Effector CD4-positive, alpha-beta T cell (primary cell): ENCODE data around the gene SLPI.

Experiments used
- DNase-seq: peaks from one replicate; pipeline ENCODE4 v3.0.0-alpha.2; 2020

The SLPI gene

DNA sequence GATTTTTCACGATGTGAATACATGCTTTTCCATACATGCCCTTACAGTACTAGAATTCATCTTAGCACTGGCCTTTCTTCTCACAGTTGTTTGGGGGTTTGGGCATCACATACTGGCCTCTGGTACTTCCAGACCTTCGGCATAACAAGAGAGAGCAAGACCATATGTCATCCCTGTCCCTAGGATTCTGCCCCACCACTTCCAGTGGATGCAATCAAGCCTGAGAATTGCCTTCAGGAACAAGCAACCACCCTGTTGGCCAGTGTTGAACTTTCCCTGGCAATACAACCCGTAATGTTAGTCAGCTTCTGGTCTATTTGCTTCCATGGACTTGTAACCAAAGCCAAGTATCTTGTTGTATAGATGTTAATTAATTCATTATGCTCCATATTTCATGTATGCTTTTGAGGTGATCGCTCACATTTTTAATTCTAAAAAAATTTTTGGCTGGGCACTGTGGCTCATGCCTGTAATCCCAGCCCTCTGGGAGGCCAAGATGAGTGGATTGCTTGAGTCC is 15.4 kb upstream of the SLPI start:
- DNase-seq, result no peak

DNA sequence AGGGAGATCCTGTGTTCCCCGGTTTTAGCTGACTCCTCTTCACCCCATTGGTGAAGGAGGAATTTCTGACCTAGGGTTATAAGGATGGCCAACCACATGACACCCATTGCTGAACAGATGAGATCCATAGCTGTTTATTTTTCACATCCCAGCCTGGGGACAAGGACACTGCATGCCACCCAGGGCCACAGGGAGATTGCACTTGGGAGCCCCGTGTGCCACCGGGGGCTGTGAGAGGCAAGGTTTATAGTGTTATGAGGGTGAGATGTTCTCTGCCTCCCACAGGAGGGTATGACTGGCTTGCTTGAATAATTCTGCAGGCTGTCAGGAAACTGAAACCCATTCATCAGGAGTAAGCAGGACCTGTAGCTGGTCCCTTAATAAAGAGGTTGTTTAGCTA is 14.7 kb upstream of the SLPI start:
- no peak for DNase-seq

DNA sequence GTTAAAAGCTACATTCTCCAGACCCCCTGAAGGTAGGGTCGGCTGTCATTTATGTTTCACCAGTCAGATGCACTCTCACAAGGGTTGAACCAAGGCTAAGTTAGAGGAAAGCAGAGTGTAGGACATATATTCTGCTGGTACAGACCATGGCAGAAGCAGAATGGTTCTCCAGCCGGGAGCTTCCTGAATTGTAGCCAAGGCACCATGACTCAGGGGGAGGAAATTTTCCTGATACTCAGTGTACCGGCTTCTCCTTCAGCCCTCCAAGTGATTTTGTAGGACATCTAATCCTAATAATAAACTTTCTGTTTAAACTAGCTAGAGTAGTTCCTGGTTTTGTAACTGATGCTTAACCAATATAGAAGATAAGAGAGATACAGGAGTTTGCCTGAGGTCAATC is 14.2 kb upstream of the SLPI start:
- DNase-seq, result no peak

DNA sequence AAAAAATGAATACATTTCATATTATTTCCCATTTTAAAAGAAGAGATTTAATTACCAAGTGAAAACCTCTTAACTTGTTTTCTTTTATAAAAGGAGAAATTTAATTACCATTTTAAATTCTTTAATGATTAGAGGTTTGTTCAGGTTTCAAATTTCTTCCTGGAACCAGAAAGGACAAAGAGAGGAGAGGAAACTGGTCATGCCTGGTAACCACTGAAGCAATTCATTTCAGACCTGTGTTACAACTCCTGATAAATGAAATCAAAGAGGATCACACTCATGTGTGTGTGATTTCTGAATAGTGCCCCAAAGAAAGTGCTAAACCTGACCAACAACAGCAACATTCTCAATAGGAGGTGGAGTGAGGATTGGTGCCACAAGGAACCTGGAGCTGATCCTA is 12.6 kb upstream of the SLPI start:
- no peak for DNase-seq

DNA sequence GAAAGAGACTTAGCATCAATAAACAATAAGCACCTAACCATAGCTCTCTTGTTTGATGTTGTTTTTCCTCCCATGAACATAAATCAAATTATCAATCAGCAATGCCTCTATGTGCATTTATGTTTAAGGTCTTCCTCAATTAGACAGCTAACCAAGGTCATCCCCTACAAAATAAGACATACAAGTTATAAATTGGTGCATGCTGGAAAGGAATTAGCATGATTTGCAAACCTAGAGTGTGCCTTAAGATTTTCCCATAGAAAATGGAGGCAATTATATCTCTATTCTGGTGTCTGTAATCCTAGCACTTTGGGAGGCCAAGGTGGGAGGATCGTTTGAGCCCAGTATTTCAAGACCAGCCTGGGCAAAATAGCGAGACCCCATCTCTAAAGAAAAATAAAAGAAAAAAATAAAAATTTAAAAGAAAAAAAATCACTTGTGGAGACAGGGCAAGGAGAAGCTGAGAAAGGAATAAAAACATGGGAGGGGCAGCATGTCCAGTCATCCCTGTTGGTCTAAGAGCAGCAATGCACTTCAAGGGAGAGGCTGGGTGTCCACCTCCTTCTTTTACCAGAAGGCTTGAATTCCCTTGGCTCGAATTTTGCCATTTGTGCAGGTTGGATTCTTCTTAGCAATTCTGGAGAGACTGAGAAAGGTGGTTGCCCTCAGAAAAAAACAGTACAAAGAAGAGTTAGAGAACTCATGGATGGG is 9.3 kb upstream of the SLPI start:
- no peak for DNase-seq

DNA sequence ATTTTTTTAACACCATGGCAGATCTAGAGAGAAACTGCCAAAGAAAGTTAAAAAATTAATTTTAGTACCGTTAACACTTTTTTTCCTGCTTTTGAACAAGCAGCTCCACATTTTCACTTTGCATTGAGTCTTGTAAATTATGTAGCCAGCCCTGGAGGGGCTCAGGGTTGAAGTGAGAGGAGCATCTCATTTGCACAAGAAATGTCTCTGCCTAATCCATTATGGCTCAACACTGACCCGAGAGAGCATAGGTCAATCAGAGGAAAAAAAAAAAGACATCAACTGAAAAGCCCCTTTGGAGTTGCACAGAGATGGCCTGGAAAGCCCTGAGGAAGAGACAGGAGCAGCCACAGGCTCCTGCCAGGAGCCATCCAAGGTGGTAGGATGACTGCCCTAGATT is 4.3 kb upstream of the SLPI start:
- no peak for DNase-seq

DNA sequence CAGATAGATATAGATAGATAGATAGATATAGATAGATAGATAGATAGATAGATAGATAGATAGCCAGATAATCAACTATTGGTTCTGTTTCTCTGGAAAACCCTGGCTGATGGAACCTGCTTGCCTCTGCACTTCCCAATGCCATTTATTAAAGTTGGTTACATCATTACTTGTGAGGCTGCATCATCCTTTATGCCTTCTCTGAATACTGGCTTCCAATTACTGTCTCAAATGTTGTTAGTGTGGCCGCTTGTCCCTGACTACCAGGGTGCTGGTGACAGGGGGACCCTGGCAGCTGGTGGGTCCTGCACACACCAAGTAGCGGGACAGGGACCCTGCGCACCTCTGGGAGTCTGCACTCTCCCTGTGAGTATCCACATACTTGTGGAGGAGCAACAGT is 3.9 kb upstream of the SLPI start:
- no peak for DNase-seq

DNA sequence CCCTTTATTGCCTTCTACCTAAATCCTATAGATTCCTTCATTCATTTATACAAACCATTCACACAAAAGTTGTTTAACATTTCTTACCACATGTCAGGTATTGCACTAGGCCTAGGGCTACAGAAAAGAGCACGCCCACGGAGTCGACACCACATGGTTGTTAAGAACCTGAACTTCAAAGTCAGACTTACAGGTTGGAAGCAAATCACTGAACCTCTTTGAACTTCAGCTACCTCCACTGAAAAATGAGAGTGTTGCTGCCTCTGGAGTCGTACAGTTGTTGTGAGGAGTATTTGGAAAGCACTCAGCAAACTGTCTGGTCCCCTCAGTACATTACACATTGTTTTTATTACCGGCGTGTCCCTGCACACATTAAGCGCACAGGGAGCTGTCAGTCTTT is 3.3 kb upstream of the SLPI start:
- DNase-seq, result no peak

GRCh38 chr20:45257161-45257560 is 2.8 kb upstream of the SLPI start:
- DNase-seq, result no peak

DNA sequence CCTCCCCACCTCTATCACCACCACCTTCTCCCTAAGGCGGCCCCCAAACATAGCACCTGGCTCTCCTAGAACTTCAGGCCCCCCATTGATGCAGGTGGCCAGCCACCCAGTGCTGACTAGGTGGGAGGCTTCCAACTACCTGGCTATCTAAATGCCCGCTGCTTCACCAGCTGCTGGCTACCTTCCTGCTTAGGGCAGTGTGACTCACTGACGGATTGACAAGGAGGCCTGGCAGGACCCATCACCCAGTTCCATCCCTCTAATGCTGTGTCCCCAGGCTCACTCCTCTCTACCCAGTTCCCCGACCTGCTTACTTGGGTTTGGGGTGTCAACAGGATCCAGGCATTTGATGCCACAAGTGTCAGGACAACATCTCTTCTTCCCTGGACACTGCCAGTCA is 1.1 kb downstream of the SLPI start:
- DNase-seq, result no peak

GRCh38 chr20:45251884-45252560 is 2.3 kb downstream of the SLPI start:
- no peak for DNase-seq

DNA sequence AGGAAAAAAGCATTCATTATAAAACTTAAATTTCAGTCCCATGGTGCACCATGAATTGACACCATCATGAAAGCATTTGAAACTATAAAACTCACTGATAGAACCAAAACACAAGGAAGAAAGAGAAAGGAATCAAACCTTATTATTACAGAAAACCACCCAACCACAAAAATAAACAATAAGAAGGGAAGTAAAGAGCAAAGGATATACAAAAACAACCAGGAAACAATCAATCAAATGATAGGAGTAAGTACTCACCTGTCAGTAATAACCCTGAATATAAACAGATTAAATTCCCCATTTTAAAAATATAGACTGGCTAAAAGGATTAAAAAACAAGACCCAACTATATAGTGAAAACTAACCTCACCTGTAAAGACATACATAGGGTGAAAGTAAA is 5.8 kb downstream of the SLPI start:
- DNase-seq, result no peak

DNA sequence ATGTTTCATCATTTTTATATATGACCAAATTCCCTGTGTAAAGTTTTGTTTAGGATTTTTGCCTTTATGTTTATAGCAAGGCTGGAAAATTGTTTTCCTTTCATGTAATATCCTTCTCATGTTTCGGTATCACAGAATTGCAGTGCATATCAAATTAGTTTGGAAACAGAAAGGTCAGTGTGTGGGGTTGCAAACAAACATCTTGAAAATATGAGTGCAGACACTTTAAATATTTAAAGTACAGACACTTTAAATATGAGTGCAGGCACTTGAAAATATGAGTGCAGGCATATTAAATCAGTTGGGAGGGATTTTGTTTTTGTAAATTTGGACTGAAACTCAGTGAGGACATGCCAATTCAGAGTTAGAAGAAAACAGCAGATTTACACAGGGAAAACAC is 6.5 kb downstream of the SLPI start:
- no peak for DNase-seq

GRCh38 chr20:45246109-45246508 is 8.3 kb downstream of the SLPI start:
- DNase-seq, result no peak

GRCh38 chr20:45238139-45238538 is 16.2 kb downstream of the SLPI start:
- DNase-seq, result no peak

- no peak for DNase-seq
Observed at GRCh38 chr20:45235995-45236394, 18.4 kb downstream of the SLPI start.

- DNase-seq, result no peak
Observed at GRCh38 chr20:45230631-45231030, 23.7 kb downstream of the SLPI start.

GRCh38 chr20:45229264-45230056 is 24.9 kb downstream of the SLPI start:
- DNase-seq, result no peak

DNA sequence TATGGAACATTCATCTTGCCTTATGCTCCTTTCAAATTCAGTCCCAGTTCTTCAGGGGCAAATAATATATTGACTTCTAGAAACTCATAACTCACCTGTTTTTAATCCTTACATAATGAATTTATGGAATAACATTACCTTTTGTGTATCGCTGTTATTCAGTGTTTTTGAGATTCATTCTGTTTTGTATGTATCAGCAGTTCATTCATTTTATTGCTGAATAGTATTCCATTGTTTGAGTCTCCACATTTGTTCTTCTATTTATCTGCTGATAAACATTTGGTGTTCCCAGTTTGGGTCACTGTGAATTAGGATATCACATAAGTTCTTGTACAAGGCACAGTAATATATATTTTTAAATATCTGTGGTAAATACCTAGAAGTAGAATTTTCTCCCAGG is 28.1 kb downstream of the SLPI start:
- no peak for DNase-seq

DNA sequence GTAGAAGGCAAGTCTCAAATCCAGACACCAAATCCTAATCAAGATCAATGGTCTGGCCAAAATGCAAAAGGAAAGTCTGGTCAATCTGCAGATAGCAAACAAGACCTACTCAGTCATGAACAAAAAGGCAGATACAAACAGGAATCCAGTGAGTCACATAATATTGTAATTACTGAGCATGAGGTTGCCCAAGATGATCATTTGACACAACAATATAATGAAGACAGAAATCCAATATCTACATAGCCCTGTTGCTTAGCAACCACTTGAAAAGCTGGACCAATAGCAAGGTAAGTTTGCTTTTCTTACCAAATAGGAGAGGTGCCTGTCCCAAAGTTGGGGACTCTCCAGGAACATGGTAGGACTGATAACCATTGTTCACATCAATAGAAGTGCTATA is 31.2 kb downstream of the SLPI start:
- no peak for DNase-seq

GRCh38 chr20:45221076-45221475 is 33.3 kb downstream of the SLPI start, which contains the start of gene SEMG2:
Gene SEMG2 (plus strand): TSS chr20:45221373. CDS start chr20:45221390, 17 bp downstream.
- DNase-seq, result no peak

- no peak for DNase-seq
Observed at GRCh38 chr20:45218636-45219035, 35.7 kb downstream of the SLPI start.

DNA sequence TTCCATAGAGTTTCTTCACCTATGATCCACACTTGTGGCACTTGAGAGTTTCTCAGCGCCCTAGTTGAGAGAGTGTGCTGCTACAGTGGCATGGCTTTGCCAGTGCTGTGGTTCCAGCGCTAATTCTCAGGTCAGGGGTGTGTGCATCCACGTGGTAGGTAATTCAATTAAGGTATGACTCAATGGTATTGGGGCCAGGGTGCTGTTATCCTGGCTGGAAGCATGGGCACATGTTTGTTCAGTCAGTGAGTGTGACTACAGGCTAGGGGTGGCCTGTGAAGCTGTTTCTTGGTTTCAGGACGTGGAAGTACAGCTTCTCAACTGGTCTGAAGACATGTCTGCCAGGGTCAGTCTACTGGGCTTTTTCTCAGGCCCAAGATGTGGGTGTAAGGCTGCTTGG is 36.2 kb downstream of the SLPI start:
- DNase-seq, result no peak

DNA sequence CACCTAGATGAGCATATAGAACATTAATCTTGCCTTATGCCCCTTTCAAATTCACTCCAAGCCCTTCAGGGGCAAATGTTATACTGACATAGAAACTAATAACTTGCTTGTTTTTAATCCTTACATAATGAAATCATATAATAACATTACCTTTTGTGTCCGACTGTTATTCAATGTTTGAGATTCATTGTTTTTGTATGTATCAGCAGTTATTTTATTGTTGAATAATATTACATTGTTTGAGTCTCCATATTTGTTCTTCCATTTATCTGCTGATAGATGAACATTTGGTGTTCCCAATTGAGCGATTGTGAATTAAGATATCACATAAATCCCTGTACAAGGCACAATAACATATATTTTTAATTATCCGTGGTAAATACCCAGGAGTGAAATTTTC is 41.5 kb downstream of the SLPI start:
- DNase-seq, result no peak
